GM18502 (cell line): ENCODE data around the gene MTARC1.

Experiments used
- ATAC-seq: cut with Tn5 transposase; IDR thresholded peaks from one replicate; pipeline ENCODE4 v1.9.1; 2021; ENCODE audit warnings: mild to moderate bottlenecking; ENCODE audit not compliant: unreplicated experiment, poor library complexity

MTARC1 gene

GRCh38 chr1:220827445-220828178, 40.9 kb downstream of the MTARC1 start:
- ATAC-seq, result no peak

DNA sequence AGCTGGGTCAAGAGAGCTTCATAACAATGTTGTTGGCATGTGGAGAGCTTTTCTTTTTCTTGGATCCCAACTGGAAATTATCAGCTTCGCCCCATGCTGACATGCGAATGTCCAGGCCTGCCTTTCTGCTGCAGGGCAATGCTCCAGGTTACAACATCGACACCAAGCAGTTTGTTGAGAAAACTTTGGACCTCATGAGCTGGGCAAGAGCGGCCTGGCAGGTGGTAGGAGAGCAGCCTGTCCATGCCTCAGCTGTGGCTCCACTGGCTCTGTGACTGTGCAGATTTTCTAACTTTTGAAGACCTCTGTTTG, 41.4 kb downstream of the MTARC1 start:
- no peak for ATAC-seq

GRCh38 chr1:220828950-220829586, 42.4 kb downstream of the MTARC1 start:
- no peak for ATAC-seq

GRCh38 chr1:220833436-220833835, 46.7 kb downstream of the MTARC1 start:
- no peak for ATAC-seq

- no peak for ATAC-seq
Observed at GRCh38 chr1:220834155-220834870, 47.6 kb downstream of the MTARC1 start.
